GM12892 (cell line): ENCODE results near the gene NUAK1.

Experiments
- POLR2A ChIP-seq: IDR thresholded peaks from 2 replicates; pipeline ENCODE4 v1.6.1; 2011; ENCODE audit warnings: low read depth, low read length, control low read depth
- POLR2AphosphoS5 ChIP-seq: IDR thresholded peaks from 2 replicates; pipeline ENCODE4 v1.6.1; 2011; ENCODE audit warnings: low read depth, low read length, control low read depth
- TAF1 ChIP-seq: IDR thresholded peaks from 2 replicates; pipeline ENCODE4 v1.6.1; 2011; ENCODE audit warnings: low read depth, mild to moderate bottlenecking, control low read depth, low read length, borderline replicate concordance

GRCh38 chr12:106032623-106032925 lies 106.2 kb downstream of the NUAK1 start:
- no peak for TF ChIP-seq POLR2A
- no peak for TF ChIP-seq POLR2AphosphoS5
- TF ChIP-seq TAF1, result no peak
